ENCODE results near the gene NHSL2. TPM values are rescaled to one million over a fixed set of nuclear protein-coding genes. Genes with fewer than 3 reads are reported as not detected.
A peak's percentile ranks its signal among the peaks of the same experiment; 100 is the strongest.

NHSL2 gene
- total RNA-seq, 4 donors from 2014 or later: 10.4 to 31.4 (median 17.7) TPM

- H3K27me3 ChIP-seq: peaks cover 0 to 6% (median 0%) of the 10 kb centered on the region in 4 donors
- 90% methylated on average over 1 of the region's 1 CpG for WGBS
- H3K4me3 ChIP-seq: no peak overlapping the region
- TF ChIP-seq CTCF (IDR thresholded peaks at IDR 0.05): no peak
- no peak for TF ChIP-seq EP300 (IDR thresholded peaks at IDR 0.05)
- TF ChIP-seq POLR2AphosphoS5 (IDR thresholded peaks at IDR 0.05): no peak
- no peak for TF ChIP-seq POLR2A (IDR thresholded peaks at IDR 0.05; ENCODE audit: low read depth)
- no peak for DNase-seq (ENCODE audit: extremely low spot score)
- H3K27ac ChIP-seq (replicated peaks in 1 of 4): peak overlapping the region in 1 of 4 donors; percentile 42
- no peaks in the 10 kb centered on the region for H3K9me3 ChIP-seq
- peaks cover 0 to 10% (median 0%) of the 10 kb centered on the region in 4 donors for H3K4me1 ChIP-seq
- intact Hi-C loops (cut with DNase I): no loop called here
- H3K36me3 ChIP-seq: no peaks in the 10 kb centered on the region
Observed at GRCh38 chrX:71941145-71941544, 30.5 kb downstream of the NHSL2 start.

- 26% methylated on average over 3 of the region's 3 CpGs for WGBS
- intact Hi-C loops (cut with DNase I): no loop called here
- Histone ChIP-seq H3K4me3 (no peak overlapping the region), H3K9me3 (no peaks in the 10 kb centered on the region), H3K36me3 (no peaks in the 10 kb centered on the region), H3K27ac (replicated peaks in 1 of 4) (peak overlapping the region in 3 of 4 donors; percentile 30 to 56 (median 54)), H3K27me3 (peaks cover 0 to 6% (median 0%) of the 10 kb centered on the region in 4 donors), H3K4me1 (peaks cover 0 to 9% (median 0%) of the 10 kb centered on the region in 4 donors)
- peak in 1 of 2 donors; percentile 19 for TF ChIP-seq POLR2AphosphoS5 (IDR thresholded peaks at IDR 0.05)
- TF ChIP-seq CTCF (IDR thresholded peaks at IDR 0.05): no peak
- no peak for TF ChIP-seq POLR2A (IDR thresholded peaks at IDR 0.05; ENCODE audit: low read depth)
- no peak for DNase-seq (ENCODE audit: extremely low spot score)
Observed at GRCh38 chrX:71941776-71942175, 31.1 kb downstream of the NHSL2 start.

- WGBS: 80% methylated on average over 2 of the region's 2 CpGs
- H3K36me3 ChIP-seq: no peaks in the 10 kb centered on the region
- intact Hi-C loops (cut with DNase I): no loop called here
Observed at GRCh38 chrX:71944369-71944768, 33.7 kb downstream of the NHSL2 start.

GRCh38 chrX:71945237-71945805 lies 34.7 kb downstream of the NHSL2 start:
- H3K27ac ChIP-seq (replicated peaks in 1 of 4): no peak overlapping the region
- intact Hi-C loops (cut with DNase I): no loop called here
- TF ChIP-seq POLR2AphosphoS5 (IDR thresholded peaks at IDR 0.05) (no peak), CTCF (IDR thresholded peaks at IDR 0.05) (no peak), POLR2A (IDR thresholded peaks at IDR 0.05; ENCODE audit: low read depth) (no peak), EP300 (IDR thresholded peaks at IDR 0.05) (no peak)

More at GRCh38 chrX:71944369-71944768, 33.7 kb downstream of the NHSL2 start:
- Histone ChIP-seq H3K27me3 (peaks cover 0 to 6% (median 0%) of the 10 kb centered on the region in 4 donors), H3K4me3 (no peak overlapping the region), H3K9me3 (no peaks in the 10 kb centered on the region), H3K4me1 (peaks cover 0 to 9% (median 0%) of the 10 kb centered on the region in 4 donors), H3K27ac (replicated peaks in 1 of 4) (no peak overlapping the region)
- no peak for DNase-seq (ENCODE audit: extremely low spot score)
- TF ChIP-seq CTCF (IDR thresholded peaks at IDR 0.05) (no peak), POLR2A (IDR thresholded peaks at IDR 0.05; ENCODE audit: low read depth) (no peak), EP300 (IDR thresholded peaks at IDR 0.05) (no peak), POLR2AphosphoS5 (IDR thresholded peaks at IDR 0.05) (no peak)

More at GRCh38 chrX:71945237-71945805, 34.7 kb downstream of the NHSL2 start:
- 38% methylated on average over 8 of the region's 8 CpGs for WGBS
- Histone ChIP-seq H3K27me3 (peaks cover 0 to 6% (median 0%) of the 10 kb centered on the region in 4 donors), H3K36me3 (no peaks in the 10 kb centered on the region), H3K4me3 (no peak overlapping the region), H3K4me1 (peaks cover 0 to 9% (median 0%) of the 10 kb centered on the region in 4 donors), H3K9me3 (no peaks in the 10 kb centered on the region)
- no peak for DNase-seq (ENCODE audit: extremely low spot score)

Data from esophagus muscularis mucosa (tissue), 4 donors.